ENCODE data around the gene RNF208.

The RNF208 gene

GRCh38 chr9:137241490-137242268 lies 19.6 kb upstream of the RNF208 start:
- peak overlapping the region; percentile 83 for H3K4me3 ChIP-seq (ENCODE audit: low read depth, low read length)
- H3K4me1 ChIP-seq (ENCODE audit: control insufficient read depth, insufficient read depth, low read length) = peaks cover 6% of the 10 kb centered on the region; the same call in 1 of the 2 replicates
- CTCF ChIA-PET = interaction anchor here (0.8 to 1.6 kb wide), 5 partner anchors 12 to 212 kb away, joined by 3 to 13 read pairs (median 5); partner anchors contain the start of genes CYSRT1, NELFB and NPDC1
- TF ChIP-seq ZBTB7A (tag by site-specific recombination; IDR thresholded peaks at IDR 0.05; ENCODE audit: low read depth) (peak; percentile 57; the same call in 1 of the 2 replicates), ZNF19 (tag by site-specific recombination; IDR thresholded peaks at IDR 0.05; ENCODE audit: low read depth) (no peak), ZNF610 (tag by site-specific recombination; IDR thresholded peaks at IDR 0.05; ENCODE audit: borderline replicate concordance) (no peak), BCL11A (tag by site-specific recombination; IDR thresholded peaks at IDR 0.05; ENCODE audit: low read depth) (0 out of 2 replicates have a peak, but pooled peaks have one; percentile 15), ZBTB1 (tag by site-specific recombination; IDR thresholded peaks at IDR 0.05) (no peak), ZBTB8A (tag by site-specific recombination; IDR thresholded peaks at IDR 0.05) (peak; percentile 39), ZXDB (tag by site-specific recombination; IDR thresholded peaks at IDR 0.05) (0 out of 2 replicates have a peak, but pooled peaks have one; percentile 21), KLF1 (tag by site-specific recombination; IDR thresholded peaks at IDR 0.05) (peak; percentile 53), KLF17 (tag by site-specific recombination; IDR thresholded peaks at IDR 0.05) (peak; percentile 21; the same call in 1 of the 2 replicates), ZBTB21 (tag by site-specific recombination; IDR thresholded peaks at IDR 0.05) (no peak), ZFP37 (tag by site-specific recombination; IDR thresholded peaks at IDR 0.05) (0 out of 2 replicates have a peak, but pooled peaks have one; percentile 38), ZNF660 (tag by site-specific recombination; IDR thresholded peaks at IDR 0.05) (0 out of 2 replicates have a peak, but pooled peaks have one; percentile 2), ZNF558 (tag by site-specific recombination; IDR thresholded peaks at IDR 0.05) (no peak), BCL11B (tag by site-specific recombination; IDR thresholded peaks at IDR 0.05; ENCODE audit: low read depth) (peak; percentile 44; the same call in 1 of the 2 replicates), ZBTB6 (tag by site-specific recombination; IDR thresholded peaks at IDR 0.05) (no peak), ZEB2 (tag by site-specific recombination; IDR thresholded peaks at IDR 0.05) (peak; percentile 39; the same call in 1 of the 2 replicates), ZNF341 (tag by site-specific recombination; IDR thresholded peaks at IDR 0.05; ENCODE audit: low read depth) (peak; percentile 47; the same call in 1 of the 2 replicates), IKZF3 (tag by site-specific recombination; IDR thresholded peaks at IDR 0.05) (no peak), KLF7 (tag by site-specific recombination; IDR thresholded peaks at IDR 0.05; ENCODE audit: borderline replicate concordance) (0 out of 2 replicates have a peak, but pooled peaks have one; percentile 17), ZNF561 (tag by site-specific recombination; IDR thresholded peaks at IDR 0.05; ENCODE audit: borderline replicate concordance) (0 out of 2 replicates have a peak, but pooled peaks have one; percentile 33), ZNF16 (tag by site-specific recombination; IDR thresholded peaks at IDR 0.05; ENCODE audit: low read depth) (no peak), ZNF530 (tag by site-specific recombination; IDR thresholded peaks at IDR 0.05; ENCODE audit: low read depth) (no peak), ZNF555 (tag by site-specific recombination; conservative IDR thresholded peaks at IDR 0.05) (no peak), ZIC2 (tag by site-specific recombination; IDR thresholded peaks at IDR 0.05) (0 out of 2 replicates have a peak, but pooled peaks have one; percentile 54), ZNF623 (tag by site-specific recombination; IDR thresholded peaks at IDR 0.05) (no peak), ZSCAN16 (tag by site-specific recombination; IDR thresholded peaks at IDR 0.05) (no peak), KLF8 (tag by site-specific recombination; IDR thresholded peaks at IDR 0.05) (peak; percentile 57), ZNF488 (tag by site-specific recombination; IDR thresholded peaks at IDR 0.05) (no peak), ZBTB26 (tag by site-specific recombination; optimal IDR thresholded peaks at IDR 0.05) (peak; percentile 37), ZNF391 (tag by site-specific recombination; IDR thresholded peaks at IDR 0.05; ENCODE audit: borderline replicate concordance, low read depth) (0 out of 2 replicates have a peak, but pooled peaks have one; percentile 34), ZNF148 (tag by site-specific recombination; IDR thresholded peaks at IDR 0.05; ENCODE audit: borderline replicate concordance) (peak; percentile 20; the same call in 1 of the 2 replicates)

More at GRCh38 chr9:137241490-137242268, 19.6 kb upstream of the RNF208 start:
- peak overlapping the region; percentile 89 for H3K27ac ChIP-seq (ENCODE audit: extremely low read depth, low read depth, low read length)
- POLR2A ChIA-PET = interaction anchor here (0.6 to 11.5 kb wide), 56 partner anchors 12 to 514 kb away, joined by 3 to 336 read pairs (median 6); partner anchors contain the start of genes ANAPC2, ARRDC1, CYSRT1 and EXD3
- no peaks in the 10 kb centered on the region for H3K9me3 ChIP-seq (ENCODE audit: control insufficient read depth, insufficient read depth, low read depth, low read length)
- H3K36me3 ChIP-seq (ENCODE audit: control insufficient read depth in 2 of 2, insufficient read depth in 1 of 2, low read length in 2 of 2) = peaks cover 0 to 32% of the 10 kb centered on the region in 2 experiments; a peak in 1 of 3 replicates

Data from HEK293 (cell line).